AG04450 (cell line): ENCODE data around the gene CDH26. TPM values are rescaled to one million over a fixed set of nuclear protein-coding genes. Genes with fewer than 3 reads are reported as not detected.

ENCODE experiments used
- CTCF ChIA-PET: fragments of 300-600, 350-600 bp; formaldehyde crosslinking; extraction: SDS; loops from one replicate; lab custom pipeline; 2022; ENCODE audit warnings: antibody characterized with exemption, inconsistent platforms; lab: Charles Lee
- POLR2A ChIA-PET: fragments of 350-600 bp; formaldehyde crosslinking; extraction: SDS; loops from one replicate; lab custom pipeline; 2021; ENCODE audit warnings: antibody characterized with exemption, inconsistent platforms; lab: Yijun Ruan, JAX
- DNase-seq: peaks from one replicate; pipeline ENCODE4 v3.0.0-alpha.2; 2011; ENCODE audit warnings: low read depth, low spot score
- H3K27ac ChIP-seq: one replicate; pipeline ENCODE4 v1.5.1; 2012; ENCODE audit warnings: low read depth, low read length, control low read depth
- H3K27me3 ChIP-seq: one replicate; pipeline ENCODE4 v1.6.0; 2012; ENCODE audit warnings: low read length; ENCODE audit not compliant: control insufficient read depth, insufficient read depth
- H3K4me3 ChIP-seq: 2 replicates; pipeline ENCODE4 v1.5.1; 2011; ENCODE audit warnings: mild to moderate bottlenecking, low read depth, low read length, control low read depth
- H3K9me3 ChIP-seq: 2 replicates; pipeline ENCODE4 v1.5.1; 2012; ENCODE audit warnings: low read length; ENCODE audit not compliant: control insufficient read depth, insufficient read depth
- polyA plus RNA-seq: library from polyadenylated mRNA; depleted of rRNA; stranded (reverse); fragments of >200 nt; gene quantifications from 2 replicates; pipeline ENCODE4 v1.2.3, GENCODE V29; 2011
- TF ChIP-seq, protein P1 (sequence below): IDR thresholded peaks from 2 replicates; pipeline ENCODE4 v1.5.1; 2011; ENCODE audit warnings: low read depth, low read length, control low read depth, inconsistent platforms

CDH26 gene
- polyA plus RNA-seq, 1 experiment, result 0.10 TPM

DNA sequence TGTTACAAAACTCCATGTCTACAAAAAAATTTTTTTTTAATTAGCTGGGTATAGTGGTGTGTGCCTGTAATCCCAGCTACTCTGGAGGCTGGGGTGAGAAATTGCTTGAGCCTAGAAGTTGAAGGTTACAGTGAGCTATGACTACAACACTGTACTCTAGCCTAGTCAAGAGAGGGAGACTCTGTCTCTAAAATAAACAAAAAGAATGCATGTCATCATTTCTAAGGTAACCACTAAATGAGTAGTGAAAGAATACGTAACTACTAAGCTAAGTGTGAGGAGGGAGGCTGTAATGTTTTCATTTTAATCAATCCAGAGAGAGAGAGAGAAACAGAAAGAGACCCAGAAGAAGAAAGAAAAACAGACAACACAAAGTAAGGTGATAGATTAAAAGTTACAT lies 34.7 kb upstream of the CDH26 start:
- H3K9me3 ChIP-seq, result no peaks in the 10 kb centered on the region
- H3K27ac ChIP-seq, result no peak overlapping the region
- ChIA-PET POLR2A (no interaction called here), CTCF (interaction anchor here (2.8 kb wide), 1 partner anchor 11 kb away, joined by 18 read pairs; the partner anchor contains the start of gene SYCP2)
- no peak overlapping the region for H3K4me3 ChIP-seq
- no peaks in the 10 kb centered on the region for H3K27me3 ChIP-seq
- TF ChIP-seq, protein P1, sequence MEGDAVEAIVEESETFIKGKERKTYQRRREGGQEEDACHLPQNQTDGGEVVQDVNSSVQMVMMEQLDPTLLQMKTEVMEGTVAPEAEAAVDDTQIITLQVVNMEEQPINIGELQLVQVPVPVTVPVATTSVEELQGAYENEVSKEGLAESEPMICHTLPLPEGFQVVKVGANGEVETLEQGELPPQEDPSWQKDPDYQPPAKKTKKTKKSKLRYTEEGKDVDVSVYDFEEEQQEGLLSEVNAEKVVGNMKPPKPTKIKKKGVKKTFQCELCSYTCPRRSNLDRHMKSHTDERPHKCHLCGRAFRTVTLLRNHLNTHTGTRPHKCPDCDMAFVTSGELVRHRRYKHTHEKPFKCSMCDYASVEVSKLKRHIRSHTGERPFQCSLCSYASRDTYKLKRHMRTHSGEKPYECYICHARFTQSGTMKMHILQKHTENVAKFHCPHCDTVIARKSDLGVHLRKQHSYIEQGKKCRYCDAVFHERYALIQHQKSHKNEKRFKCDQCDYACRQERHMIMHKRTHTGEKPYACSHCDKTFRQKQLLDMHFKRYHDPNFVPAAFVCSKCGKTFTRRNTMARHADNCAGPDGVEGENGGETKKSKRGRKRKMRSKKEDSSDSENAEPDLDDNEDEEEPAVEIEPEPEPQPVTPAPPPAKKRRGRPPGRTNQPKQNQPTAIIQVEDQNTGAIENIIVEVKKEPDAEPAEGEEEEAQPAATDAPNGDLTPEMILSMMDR, result no peak
- DNase-seq, result no peak

DNA sequence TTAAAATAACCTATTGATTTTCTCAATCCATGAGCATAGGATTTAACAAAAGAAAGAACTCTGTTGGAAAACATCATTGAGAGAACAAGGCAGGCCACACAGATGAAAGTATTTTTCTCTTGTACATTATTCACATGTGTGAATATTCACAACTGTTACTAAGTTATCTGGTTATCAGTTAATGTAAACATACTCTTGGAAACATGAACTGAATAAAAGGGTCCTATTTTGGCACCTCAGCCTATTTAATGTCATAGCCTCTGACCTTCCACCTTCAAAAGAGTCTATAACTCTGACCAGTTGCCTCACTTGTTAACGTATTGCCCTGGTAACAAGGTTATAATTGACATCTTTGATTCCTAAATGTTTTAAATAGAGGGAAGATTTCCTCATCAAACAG lies 32.9 kb upstream of the CDH26 start:
- POLR2A ChIA-PET, result no interaction called here
- no peak overlapping the region for H3K4me3 ChIP-seq
- CTCF ChIA-PET, result interaction anchor here (1.2 to 2.8 kb wide), 3 partner anchors 9 to 15 kb away, joined by 3 to 18 read pairs (median 5); partner anchors contain the start of genes FAM217B, PPP1R3D and SYCP2
- TF ChIP-seq, protein P1, result no peak
- peaks cover 3% of the 10 kb centered on the region for H3K27me3 ChIP-seq
- H3K27ac ChIP-seq, result no peak overlapping the region
- DNase-seq, result no peak
- H3K9me3 ChIP-seq, result no peaks in the 10 kb centered on the region

DNA sequence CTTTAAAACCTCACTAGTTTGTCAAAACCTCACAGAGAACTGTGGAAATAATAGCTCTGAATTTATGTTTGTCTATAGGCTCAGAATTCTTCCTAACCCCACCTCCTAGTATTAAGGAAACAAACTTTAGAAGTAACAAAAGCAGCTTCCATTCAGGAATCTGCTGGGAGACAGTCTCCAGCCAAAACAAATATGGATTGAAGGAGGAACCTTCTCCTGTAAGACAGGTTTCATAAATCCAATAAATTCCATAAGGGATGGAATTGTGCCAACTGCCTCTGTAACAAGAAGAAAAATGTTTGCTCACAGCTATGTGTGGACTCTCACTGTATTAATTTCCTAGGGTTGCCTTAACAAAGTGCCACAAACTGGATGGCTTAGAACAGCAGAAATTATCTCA lies 32.3 kb upstream of the CDH26 start:
- Histone ChIP-seq H3K27me3 (peaks cover 5% of the 10 kb centered on the region), H3K9me3 (no peaks in the 10 kb centered on the region), H3K27ac (no peak overlapping the region), H3K4me3 (no peak overlapping the region)
- no peak for DNase-seq
- TF ChIP-seq, protein P1, result no peak
- ChIA-PET CTCF (interaction anchor here (1.2 kb wide), 2 partner anchors 9 to 14 kb away, joined by 3 to 5 read pairs; partner anchors contain the start of genes FAM217B and PPP1R3D), POLR2A (no interaction called here)

DNA sequence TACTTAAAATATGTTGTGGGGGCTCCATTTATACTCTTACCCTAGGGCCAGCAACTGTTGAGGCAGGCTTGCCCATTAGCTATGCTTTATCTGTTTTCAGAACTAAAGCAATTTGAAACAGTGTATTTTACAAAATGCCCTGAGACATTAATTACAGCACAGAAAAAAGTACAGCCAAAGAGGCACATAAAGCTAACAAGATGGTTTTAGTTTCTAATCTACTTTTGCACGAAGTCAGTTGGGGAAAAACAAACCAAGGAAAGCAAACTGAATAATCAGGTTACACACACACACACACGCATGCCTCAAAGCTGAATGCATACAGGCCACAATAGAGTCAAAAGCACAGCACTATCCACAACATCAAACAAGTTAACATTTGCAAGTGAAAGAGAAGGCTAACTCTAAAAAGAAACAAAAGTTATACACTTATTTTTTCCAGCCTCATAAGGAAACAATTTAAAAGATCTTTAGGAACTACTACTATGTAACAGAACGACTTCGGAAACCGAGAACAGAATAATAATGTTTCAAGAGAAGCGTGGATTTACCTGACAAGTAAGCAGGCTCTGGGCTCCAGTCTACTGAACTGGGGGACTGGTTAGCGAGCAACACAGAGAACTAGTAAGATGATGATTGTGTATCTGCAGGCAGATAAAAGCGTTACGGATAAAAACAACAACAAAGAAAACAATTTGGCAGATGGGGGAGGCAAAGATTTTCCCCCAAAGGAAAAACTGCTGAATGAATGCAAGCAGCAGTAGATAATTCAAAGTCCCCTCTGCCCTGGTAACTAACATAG lies 26.5 kb upstream of the CDH26 start:
- DNase-seq, result no peak
- no peak overlapping the region for H3K4me3 ChIP-seq
- ChIA-PET CTCF (interaction anchor here (0.7 kb wide), 1 partner anchor 8 kb away, joined by 3 read pairs; no protein-coding TSS in a partner anchor), POLR2A (no interaction called here)
- peaks cover 6% of the 10 kb centered on the region; the same call in 1 of the 2 replicates for H3K9me3 ChIP-seq
- TF ChIP-seq, protein P1, result no peak
- no peak overlapping the region for H3K27ac ChIP-seq
- H3K27me3 ChIP-seq, result peaks cover 5% of the 10 kb centered on the region

DNA sequence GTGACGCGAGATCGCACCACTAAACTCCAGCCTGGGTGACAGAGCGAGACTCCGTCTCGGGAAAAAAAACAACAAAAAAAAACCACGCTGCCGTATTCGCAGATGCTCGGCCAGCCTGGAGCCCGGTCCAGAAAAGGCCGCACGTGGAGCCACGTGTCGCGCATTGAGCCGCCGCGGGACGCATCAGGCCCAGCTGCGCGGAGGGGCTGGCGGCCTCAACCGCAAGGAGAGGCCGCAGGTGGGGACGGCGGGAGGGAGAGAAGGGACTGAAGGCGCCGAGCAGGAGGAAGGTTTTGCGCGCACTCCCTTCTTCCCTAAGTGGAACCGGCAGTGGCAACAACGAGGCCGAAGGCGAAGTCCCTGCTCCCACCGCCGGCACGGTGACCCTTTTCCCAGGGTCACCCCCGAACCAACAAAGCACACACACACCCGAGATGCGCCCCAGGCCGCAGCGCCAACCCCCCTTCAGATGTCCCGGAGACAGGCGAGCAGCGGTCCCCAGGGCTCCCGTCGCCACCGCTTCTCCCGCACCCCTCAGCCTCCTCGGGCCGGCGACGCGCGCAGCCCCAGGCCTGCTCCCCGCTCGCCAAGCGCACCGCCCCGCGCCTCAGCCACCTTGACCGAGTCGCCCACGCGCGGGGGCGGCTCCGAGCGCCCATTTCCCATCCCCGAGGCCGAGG lies 25.5 kb upstream of the CDH26 start:
- TF ChIP-seq, protein P1, result no peak
- Histone ChIP-seq H3K9me3 (peaks cover 6% of the 10 kb centered on the region; the same call in 1 of the 2 replicates), H3K4me3 (no peak overlapping the region), H3K27me3 (peaks cover 5% of the 10 kb centered on the region), H3K27ac (no peak overlapping the region)
- CTCF ChIA-PET, result interaction anchor here (1.7 to 2.5 kb wide), 2 partner anchors 13 to 173 kb away, joined by 3 to 12 read pairs; no protein-coding TSS in a partner anchor
- POLR2A ChIA-PET, result no interaction called here
- DNase-seq, result no peak
